GM12865 (cell line): ENCODE measurements around the gene ZFP1.
A peak's percentile ranks its signal among the peaks of the same experiment; 100 is the strongest.

Experiments used
- DNase-seq: peaks from one replicate; pipeline ENCODE4 v3.0.0; 2010; ENCODE audit warnings: low read depth
- H3K4me3 ChIP-seq: 2 replicates; pipeline ENCODE4 v1.5.1; 2011; ENCODE audit warnings: mild to moderate bottlenecking, low read depth, low read length, control low read depth
- CTCF ChIP-seq: IDR thresholded peaks from 2 replicates; pipeline ENCODE4 v1.5.1; 2011; ENCODE audit warnings: low read length, control low read depth, low read depth, inconsistent platforms; ENCODE audit not compliant: insufficient read depth; ENCODE audit errors: missing control alignments

ZFP1 gene

GRCh38 chr16:75138636-75139035 lies 9.7 kb upstream of the ZFP1 start:
- peak; percentile 32 for DNase-seq
- H3K4me3 ChIP-seq, result no peak overlapping the region
- TF ChIP-seq CTCF, result no peak

DNA sequence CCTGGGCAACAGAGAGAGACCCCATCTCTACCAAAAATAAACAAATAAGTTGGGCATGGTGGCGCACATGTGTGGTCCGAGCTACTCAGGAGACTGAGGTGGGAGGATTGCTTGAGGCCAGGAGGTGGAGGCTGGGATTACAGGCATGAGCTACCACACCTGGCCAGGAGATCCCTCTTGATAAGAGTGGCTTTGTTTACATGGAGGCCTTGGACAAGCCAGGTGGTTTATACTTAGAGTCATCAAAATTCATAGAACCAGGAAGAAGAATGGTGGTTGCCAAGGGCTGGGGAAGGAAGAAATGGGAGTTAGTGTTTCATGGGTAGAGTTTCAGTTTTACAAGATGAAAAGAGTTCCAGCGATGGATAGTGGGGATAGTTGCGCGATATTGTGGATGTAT lies 8.8 kb upstream of the ZFP1 start:
- H3K4me3 ChIP-seq, result no peak overlapping the region
- TF ChIP-seq CTCF, result no peak
- DNase-seq, result no peak

- no peak for DNase-seq
- H3K4me3 ChIP-seq, result no peak overlapping the region
- no peak for TF ChIP-seq CTCF
These were observed 4.4 kb upstream of the ZFP1 start for GRCh38 chr16:75143941-75144340.

GRCh38 chr16:75147968-75148310 lies 385 bp upstream of the ZFP1 start:
- H3K4me3 ChIP-seq, result peak overlapping the region; percentile 96
- no peak for DNase-seq
- no peak for TF ChIP-seq CTCF

- DNase-seq, result no peak
- TF ChIP-seq CTCF, result no peak
- H3K4me3 ChIP-seq, result no peak overlapping the region
These were observed 3.5 kb downstream of the ZFP1 start for GRCh38 chr16:75151798-75152197.

GRCh38 chr16:75152635-75153034 lies 4.3 kb downstream of the ZFP1 start:
- H3K4me3 ChIP-seq, result no peak overlapping the region
- peak; percentile 64 for DNase-seq
- TF ChIP-seq CTCF, result no peak

DNA sequence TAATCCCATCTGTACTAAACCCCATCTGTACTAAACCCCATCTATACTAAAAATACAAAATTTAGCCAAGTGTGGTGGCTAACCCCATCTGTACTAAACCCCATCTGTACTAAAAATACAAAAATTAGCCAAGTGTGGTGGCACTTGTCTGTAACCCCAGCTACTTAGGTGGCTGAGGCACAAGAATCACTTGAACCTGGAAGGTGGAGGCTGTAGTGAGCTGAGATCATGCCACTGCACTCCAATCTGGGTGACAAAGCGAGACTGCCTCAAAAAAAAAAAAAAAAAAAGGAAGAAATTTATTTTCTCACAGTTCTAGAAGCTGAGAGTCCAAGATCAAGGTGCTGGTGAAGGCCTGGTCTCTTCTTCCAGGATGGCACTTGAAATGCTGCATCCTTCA lies 12.1 kb downstream of the ZFP1 start:
- TF ChIP-seq CTCF, result no peak
- DNase-seq, result no peak
- no peak overlapping the region for H3K4me3 ChIP-seq
